ENCODE data around the gene MTRR.

DNA sequence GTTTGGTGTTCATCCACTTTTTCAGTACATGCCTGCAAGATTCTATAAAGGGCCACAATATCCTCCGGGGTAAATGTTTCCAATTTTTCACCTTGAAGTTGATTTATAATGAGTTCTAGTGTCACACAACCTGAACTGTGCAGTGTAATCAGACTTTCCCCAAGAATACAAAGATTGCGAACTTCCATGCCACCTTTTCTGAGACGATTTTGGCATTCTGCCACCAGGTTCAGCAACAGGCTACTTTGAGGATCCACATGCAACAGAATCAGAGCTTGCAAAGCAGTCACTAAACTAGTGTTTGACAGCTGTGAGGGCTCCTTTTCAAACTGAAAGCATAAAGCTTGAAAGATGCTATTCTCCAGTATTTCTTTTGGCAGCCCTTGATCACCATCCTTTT is 1.7 kb upstream of the MTRR start:
- TF ChIP-seq POLR2AphosphoS5 (IDR thresholded peaks at IDR 0.05) (no peak), POLR2A (IDR thresholded peaks at IDR 0.05; ENCODE audit: low read depth) (no peak), EP300 (IDR thresholded peaks at IDR 0.05) (no peak)
- TF ChIP-seq, protein P1, sequence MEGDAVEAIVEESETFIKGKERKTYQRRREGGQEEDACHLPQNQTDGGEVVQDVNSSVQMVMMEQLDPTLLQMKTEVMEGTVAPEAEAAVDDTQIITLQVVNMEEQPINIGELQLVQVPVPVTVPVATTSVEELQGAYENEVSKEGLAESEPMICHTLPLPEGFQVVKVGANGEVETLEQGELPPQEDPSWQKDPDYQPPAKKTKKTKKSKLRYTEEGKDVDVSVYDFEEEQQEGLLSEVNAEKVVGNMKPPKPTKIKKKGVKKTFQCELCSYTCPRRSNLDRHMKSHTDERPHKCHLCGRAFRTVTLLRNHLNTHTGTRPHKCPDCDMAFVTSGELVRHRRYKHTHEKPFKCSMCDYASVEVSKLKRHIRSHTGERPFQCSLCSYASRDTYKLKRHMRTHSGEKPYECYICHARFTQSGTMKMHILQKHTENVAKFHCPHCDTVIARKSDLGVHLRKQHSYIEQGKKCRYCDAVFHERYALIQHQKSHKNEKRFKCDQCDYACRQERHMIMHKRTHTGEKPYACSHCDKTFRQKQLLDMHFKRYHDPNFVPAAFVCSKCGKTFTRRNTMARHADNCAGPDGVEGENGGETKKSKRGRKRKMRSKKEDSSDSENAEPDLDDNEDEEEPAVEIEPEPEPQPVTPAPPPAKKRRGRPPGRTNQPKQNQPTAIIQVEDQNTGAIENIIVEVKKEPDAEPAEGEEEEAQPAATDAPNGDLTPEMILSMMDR (IDR thresholded peaks at IDR 0.05) = no peak

All from esophagus muscularis mucosa (tissue), 4 donors.